SK-N-SH treated with all-trans-retinoic acid at 6 μM for 48 hours (cell line): ENCODE measurements around the gene GLOD4.
"Not testable (repeated sequence)": the region's sequence is repeated elsewhere in the genome, so short reads cannot be mapped to it uniquely, and the experiment has no call there.

Source experiments
- ATAC-seq: fragments of 200-7000 bp; cut with Tn5 transposase; 3 replicates; pipeline ENCODE4 v1.9.1; 2020; ENCODE audit warnings: mild to moderate bottlenecking, moderate library complexity
- ARNTL ChIP-seq: fragments of 450-650 bp; formaldehyde crosslinking; IDR thresholded peaks from 2 replicates; pipeline ENCODE4 v1.5.0; 2020; ENCODE audit warnings: low read depth, mild to moderate bottlenecking, moderate library complexity, borderline replicate concordance
- BACH2 ChIP-seq: fragments of 250-450 bp; sonication (Bioruptor Pico); IDR thresholded peaks from 2 replicates; pipeline ENCODE4 v1.9.0; 2021; ENCODE audit warnings: mild to moderate bottlenecking, borderline replicate concordance
- CREB5 ChIP-seq: fragments of 250-450 bp; sonication (Bioruptor Pico); IDR thresholded peaks from 2 replicates; pipeline ENCODE4 v1.5.1; 2020; ENCODE audit warnings: low read depth, mild to moderate bottlenecking, moderate library complexity
- CSDC2 ChIP-seq: fragments of 250-450 bp; sonication (Bioruptor Pico); IDR thresholded peaks from 2 replicates; pipeline ENCODE4 v1.5.0; 2020; ENCODE audit warnings: mild to moderate bottlenecking, moderate library complexity
- CSRNP3 ChIP-seq: fragments of 250-450 bp; sonication (Bioruptor Pico); IDR thresholded peaks from 2 replicates; pipeline ENCODE4 v1.5.1; 2021; ENCODE audit warnings: mild to moderate bottlenecking, moderate library complexity
- GLIS3 ChIP-seq: fragments of 250-450 bp; sonication (Bioruptor Pico); IDR thresholded peaks from 2 replicates; pipeline ENCODE4 v1.5.0; 2020; ENCODE audit warnings: mild to moderate bottlenecking, moderate library complexity
- ISL1 ChIP-seq: fragments of 250-450 bp; sonication (Bioruptor Pico); IDR thresholded peaks from 2 replicates; pipeline ENCODE4 v2.1.2; 2022; ENCODE audit warnings: mild to moderate bottlenecking, moderate library complexity
- OSR1 ChIP-seq: fragments of 250-450 bp; sonication (Bioruptor Pico); IDR thresholded peaks from 2 replicates; pipeline ENCODE4 v1.8.0; 2022; ENCODE audit warnings: moderate library complexity, mild to moderate bottlenecking, inconsistent platforms
- PATZ1 ChIP-seq: fragments of 250-450 bp; sonication (Bioruptor Pico); IDR thresholded peaks from 2 replicates; pipeline ENCODE4 v1.8.0; 2020; ENCODE audit warnings: mild to moderate bottlenecking, moderate library complexity, borderline replicate concordance
- POU6F1 ChIP-seq: fragments of 250-450 bp; sonication (Bioruptor Pico); IDR thresholded peaks from 2 replicates; pipeline ENCODE4 v1.8.0; 2021; ENCODE audit warnings: low read depth, mild to moderate bottlenecking, moderate library complexity, borderline replicate concordance
- PPARA ChIP-seq: fragments of 250-450 bp; sonication (Bioruptor Pico); IDR thresholded peaks from 2 replicates; pipeline ENCODE4 v1.5.0; 2020; ENCODE audit warnings: mild to moderate bottlenecking, borderline replicate concordance
- RARB ChIP-seq: fragments of 250-450 bp; sonication (Bioruptor Pico); IDR thresholded peaks from 2 replicates; pipeline ENCODE4 v1.8.0; 2021; ENCODE audit warnings: mild to moderate bottlenecking, moderate library complexity
- SNAI2 ChIP-seq: fragments of 250-450 bp; sonication (Bioruptor Pico); IDR thresholded peaks from 2 replicates; pipeline ENCODE4 v1.5.0; 2020; ENCODE audit warnings: mild to moderate bottlenecking, moderate library complexity
- TCF4 ChIP-seq: fragments of 250-450 bp; sonication (Bioruptor Pico); IDR thresholded peaks from 2 replicates; pipeline ENCODE4 v1.8.0; 2021; ENCODE audit warnings: mild to moderate bottlenecking, moderate library complexity, borderline replicate concordance
- TOX ChIP-seq: fragments of 250-450 bp; sonication (Bioruptor Pico); IDR thresholded peaks from 2 replicates; pipeline ENCODE4 v1.8.0; 2021; ENCODE audit warnings: mild to moderate bottlenecking, moderate library complexity, borderline replicate concordance
- TSHZ2 ChIP-seq: fragments of 250-450 bp; sonication (Bioruptor Pico); IDR thresholded peaks from 2 replicates; pipeline ENCODE4 v1.5.0; 2020; ENCODE audit warnings: mild to moderate bottlenecking, moderate library complexity
- ZFP30 ChIP-seq: fragments of 450-650 bp; formaldehyde crosslinking; IDR thresholded peaks from 2 replicates; pipeline ENCODE4 v1.5.0; 2022; ENCODE audit warnings: mild to moderate bottlenecking, moderate library complexity
- ZNF565 ChIP-seq: fragments of 450-650 bp; formaldehyde crosslinking; conservative IDR thresholded peaks from 2 replicates; pipeline ENCODE4 v1.5.0; 2020; ENCODE audit warnings: low read depth, mild to moderate bottlenecking, moderate library complexity
- ZNF70 ChIP-seq: fragments of 450-650 bp; formaldehyde crosslinking; IDR thresholded peaks from 2 replicates; pipeline ENCODE4 v1.5.0; 2020; ENCODE audit warnings: mild to moderate bottlenecking, moderate library complexity

The GLOD4 gene

GRCh38 chr17:773467-774312, 8.4 kb downstream of the GLOD4 start (continued):
- TF ChIP-seq CSRNP3 (CRISPR knock-in tag) (no peak), ISL1 (no peak), PPARA (no peak)

GRCh38 chr17:773016-773415, 9.1 kb downstream of the GLOD4 start:
- TF ChIP-seq RARB (CRISPR knock-in tag), result no peak
- no peak for TF ChIP-seq CSDC2 (CRISPR knock-in tag)
- no peak for TF ChIP-seq SNAI2
- no peak for TF ChIP-seq PATZ1
- no peak for TF ChIP-seq ARNTL (CRISPR knock-in tag)
- no peak for TF ChIP-seq TCF4 (CRISPR knock-in tag)
- TF ChIP-seq ZFP30, result no peak
- no peak for TF ChIP-seq GLIS3
- TF ChIP-seq ZNF565 (CRISPR knock-in tag), result no peak
- TF ChIP-seq CREB5, result no peak
- ATAC-seq, result no peak

- no peak for ATAC-seq
- TF ChIP-seq PPARA, result no peak
These were observed 15.0 kb downstream of the GLOD4 start for GRCh38 chr17:767076-767475.

- no peak for ATAC-seq
- no peak for TF ChIP-seq BACH2 (CRISPR knock-in tag)
- TF ChIP-seq OSR1 (CRISPR knock-in tag), result no peak
- TF ChIP-seq ZNF70 (CRISPR knock-in tag), result no peak
- no peak for TF ChIP-seq ARNTL (CRISPR knock-in tag)
- TF ChIP-seq CREB5, result no peak
- TF ChIP-seq ZNF565 (CRISPR knock-in tag), result no peak
- TF ChIP-seq TOX (CRISPR knock-in tag), result no peak
- TF ChIP-seq TCF4 (CRISPR knock-in tag), result no peak
- TF ChIP-seq ISL1, result no peak
- no peak for TF ChIP-seq POU6F1 (CRISPR knock-in tag)
- TF ChIP-seq SNAI2, result no peak
These were observed 21.7 kb downstream of the GLOD4 start for GRCh38 chr17:760371-760770.

GRCh38 chr17:759964-760363, 22.1 kb downstream of the GLOD4 start:
- TF ChIP-seq TSHZ2 (no peak), CREB5 (no peak), SNAI2 (no peak), BACH2 (CRISPR knock-in tag) (no peak), CSDC2 (CRISPR knock-in tag) (no peak), ZNF565 (CRISPR knock-in tag) (no peak), TOX (CRISPR knock-in tag) (no peak), ARNTL (CRISPR knock-in tag) (no peak)
- TF ChIP-seq, all 23 proteins: peak for 0
- no peak for ATAC-seq

- ATAC-seq, result not testable (repeated sequence)
These were observed 26.0 kb downstream of the GLOD4 start for GRCh38 chr17:756010-756567.
